Bronchial epithelial cell (primary cell): ENCODE measurements around the gene AMMECR1. TPM values are rescaled to one million over a fixed set of nuclear protein-coding genes. Genes with fewer than 3 reads are reported as not detected.
A peak's percentile ranks its signal among the peaks of the same experiment; 100 is the strongest.

Source experiments
- DNase-seq: peaks from one replicate; pipeline ENCODE4 v3.0.0-alpha.2; 2010; ENCODE audit warnings: low read depth
- FAIRE-seq: peaks from 2 replicates; lab custom pipeline; 2011; peaks lifted over from hg19 to GRCh38; lab: Jason Lieb, UNC
- H3K27me3 ChIP-seq: 2 replicates; pipeline ENCODE4 v1.5.1; 2011; ENCODE audit warnings: low read length; ENCODE audit not compliant: control insufficient read depth, insufficient read depth
- H3K36me3 ChIP-seq: 2 replicates; pipeline ENCODE4 v1.5.1; 2011; ENCODE audit warnings: low read length; ENCODE audit not compliant: control insufficient read depth, insufficient read depth
- H3K4me3 ChIP-seq: 2 replicates; pipeline ENCODE4 v1.5.1; 2011; ENCODE audit warnings: mild to moderate bottlenecking, low read depth, low read length, control low read depth
- total RNA-seq: library from RNA; depleted of rRNA; stranded (reverse); fragments of >200 nt; gene quantifications from 2 replicates; pipeline ENCODE4 v1.2.1, GENCODE V29; 2014
- TF ChIP-seq, protein P1 (sequence below): IDR thresholded peaks from 2 replicates; pipeline ENCODE4 v1.5.1; 2011; ENCODE audit warnings: mild to moderate bottlenecking, moderate library complexity, low read length, control low read depth, inconsistent platforms; ENCODE audit not compliant: insufficient read depth, severe bottlenecking

The AMMECR1 gene
- total RNA-seq, 1 donor from 2014 or later, result 19.0 TPM

DNA sequence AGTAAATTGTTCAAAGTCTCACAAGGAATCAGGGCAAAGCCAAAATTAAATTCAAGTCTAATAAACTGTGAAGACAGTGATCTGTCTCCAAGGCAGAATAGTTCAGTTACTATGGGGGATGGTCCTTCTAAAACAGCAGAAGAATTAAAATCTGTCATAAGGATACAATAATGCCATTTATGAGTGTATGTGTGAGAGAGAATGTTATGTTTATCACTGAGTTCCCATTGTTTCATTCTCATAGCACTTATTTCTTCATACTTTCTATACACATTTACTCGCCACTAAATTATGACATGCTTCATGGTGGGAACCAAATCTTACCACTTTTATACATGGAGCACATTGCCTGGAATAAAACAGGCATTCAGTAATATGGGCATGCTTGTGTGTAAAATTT lies 102.5 kb downstream of the AMMECR1 start:
- FAIRE-seq (no peak), DNase-seq (no peak)
- H3K36me3 ChIP-seq, result no peaks in the 10 kb centered on the region
- TF ChIP-seq, protein P1, sequence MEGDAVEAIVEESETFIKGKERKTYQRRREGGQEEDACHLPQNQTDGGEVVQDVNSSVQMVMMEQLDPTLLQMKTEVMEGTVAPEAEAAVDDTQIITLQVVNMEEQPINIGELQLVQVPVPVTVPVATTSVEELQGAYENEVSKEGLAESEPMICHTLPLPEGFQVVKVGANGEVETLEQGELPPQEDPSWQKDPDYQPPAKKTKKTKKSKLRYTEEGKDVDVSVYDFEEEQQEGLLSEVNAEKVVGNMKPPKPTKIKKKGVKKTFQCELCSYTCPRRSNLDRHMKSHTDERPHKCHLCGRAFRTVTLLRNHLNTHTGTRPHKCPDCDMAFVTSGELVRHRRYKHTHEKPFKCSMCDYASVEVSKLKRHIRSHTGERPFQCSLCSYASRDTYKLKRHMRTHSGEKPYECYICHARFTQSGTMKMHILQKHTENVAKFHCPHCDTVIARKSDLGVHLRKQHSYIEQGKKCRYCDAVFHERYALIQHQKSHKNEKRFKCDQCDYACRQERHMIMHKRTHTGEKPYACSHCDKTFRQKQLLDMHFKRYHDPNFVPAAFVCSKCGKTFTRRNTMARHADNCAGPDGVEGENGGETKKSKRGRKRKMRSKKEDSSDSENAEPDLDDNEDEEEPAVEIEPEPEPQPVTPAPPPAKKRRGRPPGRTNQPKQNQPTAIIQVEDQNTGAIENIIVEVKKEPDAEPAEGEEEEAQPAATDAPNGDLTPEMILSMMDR, result no peak
- no peak overlapping the region for H3K4me3 ChIP-seq
- no peaks in the 10 kb centered on the region for H3K27me3 ChIP-seq

DNA sequence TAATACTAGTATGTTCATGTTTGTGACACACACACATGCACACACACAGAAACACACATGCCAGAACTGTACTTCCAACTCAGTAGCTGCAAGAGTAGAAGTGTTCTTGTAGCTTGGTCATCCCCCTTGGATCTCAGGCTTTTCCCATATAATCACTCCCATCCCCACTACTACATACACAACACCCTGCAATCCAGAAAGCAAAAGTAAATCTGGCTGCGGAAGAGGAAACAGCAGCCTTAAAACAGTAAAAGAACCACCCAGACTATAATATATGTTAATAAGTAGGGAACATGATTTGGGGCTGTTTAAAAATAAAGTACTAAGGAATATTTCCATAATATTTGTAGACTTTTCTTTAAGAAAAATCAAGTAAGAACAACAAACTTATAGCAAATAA lies 103.2 kb downstream of the AMMECR1 start:
- no peak overlapping the region for H3K4me3 ChIP-seq
- no peak for FAIRE-seq
- TF ChIP-seq, protein P1, result no peak
- H3K27me3 ChIP-seq, result no peaks in the 10 kb centered on the region
- DNase-seq, result no peak
- no peaks in the 10 kb centered on the region for H3K36me3 ChIP-seq

DNA sequence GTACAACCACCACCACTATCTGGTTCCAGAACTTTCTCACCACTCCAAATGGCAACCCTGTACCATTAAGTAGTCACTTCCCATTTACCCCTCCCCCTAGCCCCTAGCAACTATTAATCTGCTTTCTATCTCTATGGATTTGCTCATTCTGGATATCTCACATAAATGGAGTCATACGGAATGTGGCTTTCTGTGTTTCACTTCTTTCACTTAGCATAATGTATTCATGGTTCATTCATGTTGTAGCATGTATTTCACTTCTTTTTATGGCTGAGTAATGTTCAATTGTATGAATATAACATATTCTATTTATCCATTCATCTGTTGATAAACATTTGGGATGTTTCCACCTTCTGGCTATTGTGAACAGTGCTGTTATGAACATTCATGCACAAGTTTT lies 104.7 kb downstream of the AMMECR1 start:
- TF ChIP-seq, protein P1, result no peak
- H3K4me3 ChIP-seq, result no peak overlapping the region

GRCh38 chrX:110212299-110212698 lies 105.6 kb downstream of the AMMECR1 start:
- Histone ChIP-seq H3K4me3 (no peak overlapping the region), H3K36me3 (no peaks in the 10 kb centered on the region), H3K27me3 (no peaks in the 10 kb centered on the region)
- DNase-seq, result no peak
- FAIRE-seq, result no peak
- TF ChIP-seq, protein P1, result no peak

More for the DNA sequence above, 104.7 kb downstream of the AMMECR1 start:
- DNase-seq (peak; percentile 69), FAIRE-seq (no peak)
- Histone ChIP-seq H3K27me3 (no peaks in the 10 kb centered on the region), H3K36me3 (no peaks in the 10 kb centered on the region)

DNA sequence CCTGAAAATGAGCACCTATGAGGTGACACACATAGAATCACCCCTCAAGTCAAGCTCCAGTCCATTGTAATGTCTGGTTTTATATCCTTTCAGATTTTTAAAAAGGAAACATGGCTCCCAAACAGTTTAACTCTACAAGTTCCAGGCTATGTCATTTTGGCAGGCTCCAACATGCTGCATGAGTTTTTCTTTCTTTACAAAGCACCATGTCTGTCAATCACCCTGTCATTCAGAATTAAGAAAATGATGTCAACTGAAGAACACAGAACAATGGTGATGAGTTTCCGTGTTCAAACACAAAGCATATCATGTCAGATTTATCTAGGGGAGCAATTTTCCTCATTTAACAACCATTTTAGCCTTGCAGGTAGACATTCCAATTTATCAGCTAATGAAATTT lies 106.5 kb downstream of the AMMECR1 start:
- H3K27me3 ChIP-seq, result no peaks in the 10 kb centered on the region
- H3K36me3 ChIP-seq, result no peaks in the 10 kb centered on the region
- H3K4me3 ChIP-seq, result no peak overlapping the region
- no peak for FAIRE-seq
- DNase-seq, result peak; percentile 33
- TF ChIP-seq, protein P1, result no peak
